Mucosa of descending colon (tissue), 3 donors: ENCODE measurements around the gene EHBP1L1. TPM values are rescaled to one million over a fixed set of nuclear protein-coding genes. Genes with fewer than 3 reads are reported as not detected.

ENCODE experiments used
- ATAC-seq: fragments of 200-7000 bp; cut with Tn5 transposase; one replicate; pipeline ENCODE4 v1.9.1; 2020; ENCODE audit warnings: mild to moderate bottlenecking, moderate library complexity
- DNase-seq, 3 donors: peaks; one replicate each; pipeline ENCODE4 v3.0.0-alpha.2; 2020
- H3K36me3 ChIP-seq: fragments of 200-600 bp; one replicate; pipeline ENCODE4 v1.8.0; 2021; ENCODE audit warnings: low read depth, mild to moderate bottlenecking
- H3K4me1 ChIP-seq: fragments of 200-600 bp; one replicate; pipeline ENCODE4 v1.8.0; 2021; ENCODE audit warnings: low read depth, mild to moderate bottlenecking
- H3K4me3 ChIP-seq: fragments of 200-600 bp; one replicate; pipeline ENCODE4 v1.8.0; 2021; ENCODE audit warnings: mild to moderate bottlenecking
- H3K9me3 ChIP-seq: fragments of 200-600 bp; one replicate; pipeline ENCODE4 v1.8.0; 2021; ENCODE audit warnings: mild to moderate bottlenecking
- CTCF ChIP-seq: fragments of 200-600 bp; IDR thresholded peaks from one replicate; pipeline ENCODE4 v1.8.0; 2022; ENCODE audit warnings: antibody characterized with exemption, mild to moderate bottlenecking
- intact Hi-C, 2 donors: fragments of 100-400 bp; cut with DNase I in 1 of 2; cut with micrococcal nuclease in 1 of 2; formaldehyde crosslinking; loops; one replicate each; pipeline versions ENCODE4 v1.11.0 to v1.11.1; 2022; cut with DNase I, micrococcal nuclease
- total RNA-seq, 3 donors: library from RNA; stranded (reverse); fragmentation: NEBNext Ultra II Directional in 2 of 3; extraction: Animal tissue kit (Norgen Biotek cat#: 25700) in 2 of 3; gene quantifications; one replicate each; pipeline versions ENCODE4 v1.2.1 to v1.2.4, GENCODE V29; 2021 to 2023
- donor health status: DM: no; HTN: no; CAD: no; lungs with moderate emphysema.
- donor health status: DM: no; HTN: no; CAD: no.
- donor health status: DM: no; HTN: yes; CAD: no.

The EHBP1L1 gene
- total RNA-seq, 3 donors from 2014 or later: 65.8 to 208 (median 65.9) TPM

GRCh38 chr11:65532388-65533064 is 43.3 kb upstream of the EHBP1L1 start:
- no peak for ATAC-seq

GRCh38 chr11:65535102-65535501 is 40.8 kb upstream of the EHBP1L1 start:
- no peak for TF ChIP-seq CTCF
- Histone ChIP-seq H3K4me1 (peaks cover 8% of the 10 kb centered on the region), H3K4me3 (no peak overlapping the region), H3K36me3 (peaks cover 12% of the 10 kb centered on the region), H3K9me3 (no peaks in the 10 kb centered on the region)
- ATAC-seq (no peak), DNase-seq (no peak)
- intact Hi-C loops: loop anchor here in 1 of 2 donors (10.0 kb wide), 1 partner anchor 60 kb away; the partner anchor contains the start of gene KCNK7

More at GRCh38 chr11:65532388-65533064, 43.3 kb upstream of the EHBP1L1 start:
- intact Hi-C loops: loop anchor here in 1 of 2 donors (10.0 kb wide), 1 partner anchor 62 kb away; the partner anchor contains the start of gene KCNK7
- Histone ChIP-seq H3K4me3 (no peak overlapping the region), H3K4me1 (no peaks in the 10 kb centered on the region), H3K9me3 (no peaks in the 10 kb centered on the region), H3K36me3 (peaks cover 12% of the 10 kb centered on the region)
- no peak for TF ChIP-seq CTCF
- DNase-seq: no peak

GRCh38 chr11:65536412-65537295 is 39.2 kb upstream of the EHBP1L1 start:
- Histone ChIP-seq H3K36me3 (peaks cover 4% of the 10 kb centered on the region), H3K4me3 (no peak overlapping the region), H3K9me3 (no peaks in the 10 kb centered on the region), H3K4me1 (peaks cover 17% of the 10 kb centered on the region)
- TF ChIP-seq CTCF: no peak
- DNase-seq (no peak), ATAC-seq (no peak)
- intact Hi-C loops: loop anchor here in 1 of 2 donors (10.0 kb wide), 1 partner anchor 58 kb away; the partner anchor contains the start of gene KCNK7

GRCh38 chr11:65537296-65537597 is 38.6 kb upstream of the EHBP1L1 start:
- no peak overlapping the region for H3K4me3 ChIP-seq

More at GRCh38 chr11:65537296-65537597, 38.6 kb upstream of the EHBP1L1 start:
- ATAC-seq: no peak
- DNase-seq: no peak
- H3K9me3 ChIP-seq: no peaks in the 10 kb centered on the region
- no peak for TF ChIP-seq CTCF
- peaks cover 4% of the 10 kb centered on the region for H3K36me3 ChIP-seq
- peaks cover 17% of the 10 kb centered on the region for H3K4me1 ChIP-seq
- intact Hi-C loops: loop anchor here in 1 of 2 donors (10.0 kb wide), 1 partner anchor 58 kb away; the partner anchor contains the start of gene KCNK7
